ENCODE measurements around the gene TMEM272. TPM values are rescaled to one million over a fixed set of nuclear protein-coding genes. Genes with fewer than 3 reads are reported as not detected.

TMEM272 gene
- total and polyA plus RNA-seq, 2 of the 13 experiments (the other 11 are each of a cell fraction or from before 2014, with no cell fraction given): 0.37 to 0.62 TPM

DNA sequence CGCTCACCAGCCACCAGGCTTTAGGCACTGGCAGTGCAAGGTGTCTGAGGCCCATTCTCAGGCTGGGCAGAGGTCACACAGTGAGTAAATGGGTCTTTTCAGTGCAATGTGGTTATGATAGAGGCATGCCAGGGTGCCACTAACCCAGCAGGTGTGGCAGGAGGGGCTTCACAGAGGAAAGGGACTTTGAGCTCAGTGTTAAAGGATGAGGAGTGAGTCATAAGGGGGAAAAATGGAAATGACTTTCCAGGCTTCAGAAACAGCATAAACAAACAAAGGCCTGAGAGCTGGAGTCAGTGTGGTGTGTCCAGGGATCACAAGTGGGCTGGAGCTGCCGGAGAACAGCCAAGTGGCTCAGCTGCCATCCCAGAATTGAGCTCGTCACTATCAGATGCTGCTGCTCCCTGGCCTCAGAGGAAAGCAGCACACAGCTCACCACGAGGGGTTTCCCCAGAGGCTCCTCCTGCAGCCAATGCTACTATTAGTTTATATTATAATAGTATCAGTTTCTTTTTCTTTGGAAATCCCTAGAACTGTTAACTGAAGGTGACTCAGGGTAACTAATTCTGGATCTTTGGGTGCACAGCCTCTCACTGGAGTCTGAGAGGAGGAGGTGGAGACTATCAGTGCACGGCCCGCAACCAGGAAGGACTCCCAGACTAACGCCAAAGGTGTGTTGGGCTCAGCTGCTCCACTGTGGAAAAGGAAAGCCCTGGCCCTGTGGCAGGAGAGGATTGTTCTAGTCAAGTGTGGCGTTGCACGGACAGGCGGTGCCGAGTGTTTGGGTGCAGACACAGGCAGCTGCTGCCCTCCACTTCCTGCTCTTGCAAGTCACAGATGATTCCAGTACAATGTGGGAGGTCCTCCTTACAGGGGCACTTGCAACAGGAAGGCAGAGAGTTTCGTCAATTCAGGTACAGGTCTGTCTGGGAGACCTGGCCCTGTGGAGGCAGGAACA lies 80.5 kb downstream of the TMEM272 start (continued):
- TF ChIP-seq ZNF564 (CRISPR knock-in tag; IDR thresholded peaks at IDR 0.05) (no peak), RFXANK (CRISPR knock-in tag; IDR thresholded peaks at IDR 0.05) (no peak), SETDB1 (CRISPR knock-in tag; IDR thresholded peaks at IDR 0.05; ENCODE audit: borderline replicate concordance) (no peak), TOPORS (CRISPR knock-in tag; IDR thresholded peaks at IDR 0.05) (no peak), ZNF264 (CRISPR knock-in tag; IDR thresholded peaks at IDR 0.05) (peak; percentile 93), ZNF20 (CRISPR knock-in tag; IDR thresholded peaks at IDR 0.05) (no peak), ZFP37 (CRISPR knock-in tag; IDR thresholded peaks at IDR 0.05; ENCODE audit: borderline replicate concordance) (no peak), KDM3A (CRISPR knock-in tag; IDR thresholded peaks at IDR 0.05; ENCODE audit: low read depth) (peak; percentile 37; the same call in 1 of the 2 replicates), ATF7 (IDR thresholded peaks at IDR 0.05) (no peak), ATF7 (CRISPR knock-in tag; IDR thresholded peaks at IDR 0.05) (peak; percentile 22; the same call in 1 of the 2 replicates), ZNF484 (CRISPR knock-in tag; IDR thresholded peaks at IDR 0.05; ENCODE audit: borderline replicate concordance, low read depth) (no peak), STAT5B (CRISPR knock-in tag; IDR thresholded peaks at IDR 0.05) (no peak), ZFP90 (CRISPR knock-in tag; IDR thresholded peaks at IDR 0.05; ENCODE audit: borderline replicate concordance) (no peak), ZKSCAN5 (CRISPR knock-in tag; IDR thresholded peaks at IDR 0.05) (no peak), CHD4 (IDR thresholded peaks at IDR 0.05; ENCODE audit: borderline replicate concordance, low read length) (no peak), ZFP82 (CRISPR knock-in tag; IDR thresholded peaks at IDR 0.05; ENCODE audit: borderline replicate concordance) (no peak)
- TF ChIP-seq, protein P1, sequence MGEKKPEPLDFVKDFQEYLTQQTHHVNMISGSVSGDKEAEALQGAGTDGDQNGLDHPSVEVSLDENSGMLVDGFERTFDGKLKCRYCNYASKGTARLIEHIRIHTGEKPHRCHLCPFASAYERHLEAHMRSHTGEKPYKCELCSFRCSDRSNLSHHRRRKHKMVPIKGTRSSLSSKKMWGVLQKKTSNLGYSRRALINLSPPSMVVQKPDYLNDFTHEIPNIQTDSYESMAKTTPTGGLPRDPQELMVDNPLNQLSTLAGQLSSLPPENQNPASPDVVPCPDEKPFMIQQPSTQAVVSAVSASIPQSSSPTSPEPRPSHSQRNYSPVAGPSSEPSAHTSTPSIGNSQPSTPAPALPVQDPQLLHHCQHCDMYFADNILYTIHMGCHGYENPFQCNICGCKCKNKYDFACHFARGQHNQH (CRISPR knock-in tag; IDR thresholded peaks at IDR 0.05): no peak
- TF ChIP-seq, protein P2, sequence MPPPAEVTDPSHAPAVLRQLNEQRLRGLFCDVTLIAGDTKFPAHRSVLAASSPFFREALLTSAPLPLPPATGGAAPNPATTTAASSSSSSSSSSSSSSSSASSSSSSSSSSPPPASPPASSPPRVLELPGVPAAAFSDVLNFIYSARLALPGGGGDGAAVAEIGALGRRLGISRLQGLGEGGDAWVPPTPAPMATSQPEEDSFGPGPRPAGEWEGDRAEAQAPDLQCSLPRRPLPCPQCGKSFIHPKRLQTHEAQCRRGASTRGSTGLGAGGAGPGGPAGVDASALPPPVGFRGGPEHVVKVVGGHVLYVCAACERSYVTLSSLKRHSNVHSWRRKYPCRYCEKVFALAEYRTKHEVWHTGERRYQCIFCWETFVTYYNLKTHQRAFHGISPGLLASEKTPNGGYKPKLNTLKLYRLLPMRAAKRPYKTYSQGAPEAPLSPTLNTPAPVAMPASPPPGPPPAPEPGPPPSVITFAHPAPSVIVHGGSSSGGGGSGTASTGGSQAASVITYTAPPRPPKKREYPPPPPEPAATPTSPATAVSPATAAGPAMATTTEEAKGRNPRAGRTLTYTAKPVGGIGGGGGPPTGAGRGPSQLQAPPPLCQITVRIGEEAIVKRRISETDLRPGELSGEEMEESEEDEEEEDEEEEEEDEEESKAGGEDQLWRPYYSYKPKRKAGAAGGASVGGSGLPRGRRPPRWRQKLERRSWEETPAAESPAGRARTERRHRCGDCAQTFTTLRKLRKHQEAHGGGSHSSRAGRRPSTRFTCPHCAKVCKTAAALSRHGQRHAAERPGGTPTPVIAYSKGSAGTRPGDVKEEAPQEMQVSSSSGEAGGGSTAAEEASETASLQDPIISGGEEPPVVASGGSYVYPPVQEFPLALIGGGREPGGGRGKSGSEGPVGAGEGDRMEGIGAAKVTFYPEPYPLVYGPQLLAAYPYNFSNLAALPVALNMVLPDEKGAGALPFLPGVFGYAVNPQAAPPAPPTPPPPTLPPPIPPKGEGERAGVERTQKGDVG (CRISPR knock-in tag; IDR thresholded peaks at IDR 0.05; ENCODE audit: borderline replicate concordance): no peak
- TF ChIP-seq, protein P3, sequence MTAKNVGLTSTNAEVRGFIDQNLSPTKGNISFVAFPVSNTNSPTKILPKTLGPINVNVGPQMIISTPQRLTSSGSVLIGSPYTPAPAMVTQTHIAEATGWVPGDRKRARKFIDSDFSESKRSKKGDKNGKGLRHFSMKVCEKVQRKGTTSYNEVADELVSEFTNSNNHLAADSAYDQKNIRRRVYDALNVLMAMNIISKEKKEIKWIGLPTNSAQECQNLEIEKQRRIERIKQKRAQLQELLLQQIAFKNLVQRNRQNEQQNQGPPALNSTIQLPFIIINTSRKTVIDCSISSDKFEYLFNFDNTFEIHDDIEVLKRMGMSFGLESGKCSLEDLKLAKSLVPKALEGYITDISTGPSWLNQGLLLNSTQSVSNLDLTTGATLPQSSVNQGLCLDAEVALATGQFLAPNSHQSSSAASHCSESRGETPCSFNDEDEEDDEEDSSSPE (CRISPR knock-in tag; IDR thresholded peaks at IDR 0.05): no peak
- TF ChIP-seq, protein P4, sequence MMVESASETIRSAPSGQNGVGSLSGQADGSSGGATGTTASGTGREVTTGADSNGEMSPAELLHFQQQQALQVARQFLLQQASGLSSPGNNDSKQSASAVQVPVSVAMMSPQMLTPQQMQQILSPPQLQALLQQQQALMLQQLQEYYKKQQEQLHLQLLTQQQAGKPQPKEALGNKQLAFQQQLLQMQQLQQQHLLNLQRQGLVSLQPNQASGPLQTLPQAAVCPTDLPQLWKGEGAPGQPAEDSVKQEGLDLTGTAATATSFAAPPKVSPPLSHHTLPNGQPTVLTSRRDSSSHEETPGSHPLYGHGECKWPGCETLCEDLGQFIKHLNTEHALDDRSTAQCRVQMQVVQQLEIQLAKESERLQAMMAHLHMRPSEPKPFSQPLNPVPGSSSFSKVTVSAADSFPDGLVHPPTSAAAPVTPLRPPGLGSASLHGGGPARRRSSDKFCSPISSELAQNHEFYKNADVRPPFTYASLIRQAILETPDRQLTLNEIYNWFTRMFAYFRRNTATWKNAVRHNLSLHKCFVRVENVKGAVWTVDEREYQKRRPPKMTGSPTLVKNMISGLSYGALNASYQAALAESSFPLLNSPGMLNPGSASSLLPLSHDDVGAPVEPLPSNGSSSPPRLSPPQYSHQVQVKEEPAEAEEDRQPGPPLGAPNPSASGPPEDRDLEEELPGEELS (CRISPR knock-in tag; IDR thresholded peaks at IDR 0.05): peak; percentile 61

Data from HepG2 (cell line).